ENCODE results near the gene FRMD4B. TPM values are rescaled to one million over a fixed set of nuclear protein-coding genes. Genes with fewer than 3 reads are reported as not detected.

Gene FRMD4B
- total and polyA plus RNA-seq, 2 experiments from 2014 or later = 6.4 to 12.8 TPM

- H3K4me1 ChIP-seq (ENCODE audit: insufficient read depth) = no peaks in the 10 kb centered on the region
- H3K4me2 ChIP-seq = no peak overlapping the region
- DNase-seq (ENCODE audit: low spot score) (no peak), ATAC-seq (no peak)
- H2AFZ ChIP-seq = no peak overlapping the region
- H3K27me3 ChIP-seq (ENCODE audit: insufficient read depth) = no peaks in the 10 kb centered on the region
- peaks cover 3% of the 10 kb centered on the region; the same call in 1 of the 3 replicates for H3K4me1 Mint-ChIP-seq
- H3K9me3 Mint-ChIP-seq = peaks cover 10% of the 10 kb centered on the region; the same call in 2 of the 3 replicates
- H3F3A ChIP-seq (replicated peaks; ENCODE audit: low read depth) = no peaks in the 10 kb centered on the region
- H3K4me3 Mint-ChIP-seq = no peak overlapping the region
- no peak overlapping the region for H3K27ac Mint-ChIP-seq
- no peaks in the 10 kb centered on the region for H3K36me3 Mint-ChIP-seq (ENCODE audit: low read depth)
- H3K27me3 Mint-ChIP-seq (ENCODE audit: insufficient read depth, low read depth, poor library complexity) = no peaks in the 10 kb centered on the region
- no peak overlapping the region for H3K27ac ChIP-seq (ENCODE audit: low read depth)
- no peak overlapping the region for H3K4me3 ChIP-seq
- TF ChIP-seq, protein P1, sequence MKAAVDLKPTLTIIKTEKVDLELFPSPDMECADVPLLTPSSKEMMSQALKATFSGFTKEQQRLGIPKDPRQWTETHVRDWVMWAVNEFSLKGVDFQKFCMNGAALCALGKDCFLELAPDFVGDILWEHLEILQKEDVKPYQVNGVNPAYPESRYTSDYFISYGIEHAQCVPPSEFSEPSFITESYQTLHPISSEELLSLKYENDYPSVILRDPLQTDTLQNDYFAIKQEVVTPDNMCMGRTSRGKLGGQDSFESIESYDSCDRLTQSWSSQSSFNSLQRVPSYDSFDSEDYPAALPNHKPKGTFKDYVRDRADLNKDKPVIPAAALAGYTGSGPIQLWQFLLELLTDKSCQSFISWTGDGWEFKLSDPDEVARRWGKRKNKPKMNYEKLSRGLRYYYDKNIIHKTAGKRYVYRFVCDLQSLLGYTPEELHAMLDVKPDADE (IDR thresholded peaks at IDR 0.05) = no peak
- TF ChIP-seq EZH2phosphoT487 (IDR thresholded peaks at IDR 0.05; ENCODE audit: unreplicated experiment) (no peak), REST (IDR thresholded peaks at IDR 0.05; ENCODE audit: unreplicated experiment) (no peak), CTCF (conservative IDR thresholded peaks at IDR 0.05; ENCODE audit: low read depth in 2 of 2) (no peak)
- TF ChIP-seq, protein P2, sequence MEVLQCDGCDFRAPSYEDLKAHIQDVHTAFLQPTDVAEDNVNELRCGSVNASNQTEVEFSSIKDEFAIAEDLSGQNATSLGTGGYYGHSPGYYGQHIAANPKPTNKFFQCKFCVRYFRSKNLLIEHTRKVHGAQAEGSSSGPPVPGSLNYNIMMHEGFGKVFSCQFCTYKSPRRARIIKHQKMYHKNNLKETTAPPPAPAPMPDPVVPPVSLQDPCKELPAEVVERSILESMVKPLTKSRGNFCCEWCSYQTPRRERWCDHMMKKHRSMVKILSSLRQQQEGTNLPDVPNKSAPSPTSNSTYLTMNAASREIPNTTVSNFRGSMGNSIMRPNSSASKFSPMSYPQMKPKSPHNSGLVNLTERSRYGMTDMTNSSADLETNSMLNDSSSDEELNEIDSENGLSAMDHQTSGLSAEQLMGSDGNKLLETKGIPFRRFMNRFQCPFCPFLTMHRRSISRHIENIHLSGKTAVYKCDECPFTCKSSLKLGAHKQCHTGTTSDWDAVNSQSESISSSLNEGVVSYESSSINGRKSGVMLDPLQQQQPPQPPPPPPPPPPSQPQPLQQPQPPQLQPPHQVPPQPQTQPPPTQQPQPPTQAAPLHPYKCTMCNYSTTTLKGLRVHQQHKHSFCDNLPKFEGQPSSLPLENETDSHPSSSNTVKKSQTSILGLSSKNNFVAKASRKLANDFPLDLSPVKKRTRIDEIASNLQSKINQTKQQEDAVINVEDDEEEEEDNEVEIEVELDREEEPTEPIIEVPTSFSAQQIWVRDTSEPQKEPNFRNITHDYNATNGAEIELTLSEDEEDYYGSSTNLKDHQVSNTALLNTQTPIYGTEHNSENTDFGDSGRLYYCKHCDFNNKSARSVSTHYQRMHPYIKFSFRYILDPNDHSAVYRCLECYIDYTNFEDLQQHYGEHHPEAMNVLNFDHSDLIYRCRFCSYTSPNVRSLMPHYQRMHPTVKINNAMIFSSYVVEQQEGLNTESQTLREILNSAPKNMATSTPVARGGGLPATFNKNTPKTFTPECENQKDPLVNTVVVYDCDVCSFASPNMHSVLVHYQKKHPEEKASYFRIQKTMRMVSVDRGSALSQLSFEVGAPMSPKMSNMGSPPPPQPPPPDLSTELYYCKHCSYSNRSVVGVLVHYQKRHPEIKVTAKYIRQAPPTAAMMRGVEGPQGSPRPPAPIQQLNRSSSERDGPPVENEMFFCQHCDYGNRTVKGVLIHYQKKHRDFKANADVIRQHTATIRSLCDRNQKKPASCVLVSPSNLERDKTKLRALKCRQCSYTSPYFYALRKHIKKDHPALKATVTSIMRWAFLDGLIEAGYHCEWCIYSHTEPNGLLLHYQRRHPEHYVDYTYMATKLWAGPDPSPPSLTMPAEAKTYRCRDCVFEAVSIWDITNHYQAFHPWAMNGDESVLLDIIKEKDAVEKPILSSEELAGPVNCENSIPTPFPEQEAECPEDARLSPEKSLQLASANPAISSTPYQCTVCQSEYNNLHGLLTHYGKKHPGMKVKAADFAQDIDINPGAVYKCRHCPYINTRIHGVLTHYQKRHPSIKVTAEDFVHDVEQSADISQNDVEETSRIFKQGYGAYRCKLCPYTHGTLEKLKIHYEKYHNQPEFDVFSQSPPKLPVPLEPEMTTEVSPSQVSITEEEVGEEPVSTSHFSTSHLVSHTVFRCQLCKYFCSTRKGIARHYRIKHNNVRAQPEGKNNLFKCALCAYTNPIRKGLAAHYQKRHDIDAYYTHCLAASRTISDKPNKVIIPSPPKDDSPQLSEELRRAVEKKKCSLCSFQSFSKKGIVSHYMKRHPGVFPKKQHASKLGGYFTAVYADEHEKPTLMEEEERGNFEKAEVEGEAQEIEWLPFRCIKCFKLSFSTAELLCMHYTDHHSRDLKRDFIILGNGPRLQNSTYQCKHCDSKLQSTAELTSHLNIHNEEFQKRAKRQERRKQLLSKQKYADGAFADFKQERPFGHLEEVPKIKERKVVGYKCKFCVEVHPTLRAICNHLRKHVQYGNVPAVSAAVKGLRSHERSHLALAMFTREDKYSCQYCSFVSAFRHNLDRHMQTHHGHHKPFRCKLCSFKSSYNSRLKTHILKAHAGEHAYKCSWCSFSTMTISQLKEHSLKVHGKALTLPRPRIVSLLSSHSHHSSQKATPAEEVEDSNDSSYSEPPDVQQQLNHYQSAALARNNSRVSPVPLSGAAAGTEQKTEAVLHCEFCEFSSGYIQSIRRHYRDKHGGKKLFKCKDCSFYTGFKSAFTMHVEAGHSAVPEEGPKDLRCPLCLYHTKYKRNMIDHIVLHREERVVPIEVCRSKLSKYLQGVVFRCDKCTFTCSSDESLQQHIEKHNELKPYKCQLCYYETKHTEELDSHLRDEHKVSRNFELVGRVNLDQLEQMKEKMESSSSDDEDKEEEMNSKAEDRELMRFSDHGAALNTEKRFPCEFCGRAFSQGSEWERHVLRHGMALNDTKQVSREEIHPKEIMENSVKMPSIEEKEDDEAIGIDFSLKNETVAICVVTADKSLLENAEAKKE (CRISPR knock-in tag; IDR thresholded peaks at IDR 0.05) = no peak
- no peaks in the 10 kb centered on the region for H3K9me2 ChIP-seq (ENCODE audit: insufficient read depth)
- no peaks in the 10 kb centered on the region for H3K79me2 ChIP-seq (replicated peaks; ENCODE audit: insufficient read depth)
- H3K36me3 ChIP-seq (ENCODE audit: insufficient read depth) = no peaks in the 10 kb centered on the region
- H4K20me1 ChIP-seq (replicated peaks; ENCODE audit: insufficient read depth) = no peaks in the 10 kb centered on the region
These were observed 25.2 kb downstream of the FRMD4B start for GRCh38 chr3:69360690-69361089.
